HG03354 (cell line): ENCODE measurements around the gene DAG1.
"Not testable (repeated sequence)": the region's sequence is repeated elsewhere in the genome, so short reads cannot be mapped to it uniquely, and the experiment has no call there.

Source experiments
- ATAC-seq: cut with Tn5 transposase; IDR thresholded peaks from one replicate; pipeline ENCODE4 v1.9.1; 2021; ENCODE audit warnings: mild to moderate bottlenecking; ENCODE audit not compliant: unreplicated experiment, poor library complexity, severe bottlenecking

Gene DAG1

DNA sequence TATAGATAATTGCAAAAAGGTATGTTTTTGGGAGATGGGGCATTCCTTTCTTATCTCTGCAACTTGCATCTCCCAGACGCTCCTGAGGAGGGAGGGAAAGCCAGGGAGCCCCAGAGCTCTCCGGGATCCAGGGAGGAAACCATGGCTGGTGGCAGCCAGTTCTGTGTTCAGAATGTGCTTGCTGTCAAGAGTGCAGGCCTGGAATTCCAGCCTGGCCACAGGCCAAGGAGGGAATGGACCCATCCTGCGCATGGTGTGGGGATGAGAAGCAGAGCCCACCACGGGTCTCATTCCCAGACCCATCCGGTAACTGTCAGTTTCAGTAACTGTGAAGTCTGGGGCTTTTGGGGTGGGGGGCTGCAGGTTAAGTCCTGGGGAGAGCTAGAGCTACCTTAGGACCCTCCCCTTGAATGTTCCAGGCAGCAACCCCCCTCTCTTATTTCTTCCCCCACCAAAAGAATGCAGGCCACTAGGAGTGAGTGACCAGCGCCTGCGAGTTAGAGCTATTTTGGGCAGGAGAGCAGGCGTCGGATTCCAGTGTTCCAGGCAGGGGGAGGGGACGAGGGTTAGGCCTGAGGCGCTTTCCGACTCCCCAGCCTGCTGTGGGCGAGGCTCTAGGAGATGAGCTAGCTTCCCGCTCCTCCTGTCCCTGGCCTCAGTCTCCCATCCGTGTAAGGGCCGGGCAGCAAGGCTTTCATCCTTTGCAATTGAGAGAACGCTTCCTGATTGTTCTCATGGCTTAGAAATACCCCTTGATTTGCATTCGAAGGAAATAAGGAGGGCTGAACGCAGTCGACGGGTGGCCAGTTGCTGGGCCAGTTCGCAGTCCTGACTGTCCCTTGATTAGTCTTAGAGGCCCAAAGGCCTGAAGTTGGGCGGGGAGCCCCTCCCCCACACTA lies 781 bp upstream of the DAG1 start:
- no peak for ATAC-seq

- ATAC-seq: peak; percentile 35
These were observed 800 bp downstream of the DAG1 start for GRCh38 chr3:49470714-49471420.

GRCh38 chr3:49471856-49472495 lies 1.9 kb downstream of the DAG1 start:
- ATAC-seq: no peak

- no peak for ATAC-seq
These were observed 6.5 kb downstream of the DAG1 start for GRCh38 chr3:49476563-49476962.

DNA sequence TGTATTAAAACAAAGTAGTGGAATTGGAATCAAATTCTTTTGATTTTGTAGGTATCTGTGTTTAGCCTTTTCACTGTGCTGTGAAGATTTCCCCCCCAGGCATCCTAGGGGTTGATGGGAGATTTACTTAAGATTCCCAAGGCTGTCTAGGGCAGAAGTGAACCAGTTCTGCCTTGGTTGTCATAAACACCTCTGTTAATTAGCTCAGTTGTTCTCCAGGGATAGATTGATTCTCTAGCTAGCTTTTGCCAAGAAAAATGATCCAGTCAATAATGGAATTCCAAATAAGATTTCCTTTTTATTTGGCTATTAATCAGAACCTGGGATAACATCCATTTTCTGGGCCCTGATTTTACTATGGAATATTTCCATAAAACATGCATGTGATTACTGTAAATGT lies 12.7 kb downstream of the DAG1 start:
- ATAC-seq: no peak

GRCh38 chr3:49484471-49484870 lies 14.4 kb downstream of the DAG1 start:
- ATAC-seq: no peak

DNA sequence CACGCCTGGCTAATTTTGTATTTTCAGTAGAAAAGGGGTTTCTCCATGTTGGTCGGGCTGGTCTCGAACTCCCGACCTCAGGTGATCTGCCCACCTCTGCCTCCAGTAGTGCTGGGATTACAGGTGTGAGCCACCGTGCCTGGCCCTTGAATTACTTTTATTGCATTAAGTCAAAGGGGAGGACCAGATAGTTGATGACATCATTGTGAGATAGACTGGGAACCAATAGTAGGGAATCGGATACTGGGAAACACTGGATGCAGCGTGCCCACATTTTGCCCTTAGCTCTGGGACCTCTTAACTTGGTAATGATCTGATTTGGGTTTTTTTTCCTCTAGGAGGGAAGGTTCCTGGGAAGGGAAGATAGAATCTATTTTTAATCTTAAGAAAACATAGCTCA lies 19.2 kb downstream of the DAG1 start:
- ATAC-seq: no peak

DNA sequence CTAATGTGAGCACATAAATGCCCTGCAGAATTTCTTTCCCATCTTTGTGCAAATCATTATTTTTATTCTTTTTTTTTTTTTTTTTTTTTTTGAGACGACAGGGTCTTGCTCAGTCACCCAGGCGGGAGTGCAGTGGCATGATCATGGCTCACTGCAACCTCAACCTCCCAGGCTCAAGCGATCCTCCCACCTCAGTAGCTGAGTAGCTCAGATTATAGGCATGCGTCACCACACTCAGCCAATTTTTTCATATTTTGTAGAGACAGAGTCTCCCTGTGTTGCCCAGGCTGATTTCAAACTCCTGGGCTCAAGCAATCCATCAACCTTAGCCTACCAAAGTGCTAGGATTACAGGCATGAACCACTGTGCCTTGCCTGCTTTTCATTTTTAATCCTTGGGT lies 22.9 kb downstream of the DAG1 start:
- ATAC-seq: no peak

- no peak for ATAC-seq
These were observed 23.8 kb downstream of the DAG1 start for GRCh38 chr3:49493901-49494300.

GRCh38 chr3:49495023-49495422 lies 25.0 kb downstream of the DAG1 start:
- ATAC-seq: no peak

- not testable (repeated sequence) for ATAC-seq
These were observed 26.8 kb downstream of the DAG1 start for GRCh38 chr3:49496845-49497244.

- ATAC-seq: no peak
These were observed 27.5 kb downstream of the DAG1 start for GRCh38 chr3:49497606-49498005.

- no peak for ATAC-seq
These were observed 28.2 kb downstream of the DAG1 start for GRCh38 chr3:49498239-49498638.

- ATAC-seq: no peak
These were observed 28.6 kb downstream of the DAG1 start for GRCh38 chr3:49498648-49499047.

DNA sequence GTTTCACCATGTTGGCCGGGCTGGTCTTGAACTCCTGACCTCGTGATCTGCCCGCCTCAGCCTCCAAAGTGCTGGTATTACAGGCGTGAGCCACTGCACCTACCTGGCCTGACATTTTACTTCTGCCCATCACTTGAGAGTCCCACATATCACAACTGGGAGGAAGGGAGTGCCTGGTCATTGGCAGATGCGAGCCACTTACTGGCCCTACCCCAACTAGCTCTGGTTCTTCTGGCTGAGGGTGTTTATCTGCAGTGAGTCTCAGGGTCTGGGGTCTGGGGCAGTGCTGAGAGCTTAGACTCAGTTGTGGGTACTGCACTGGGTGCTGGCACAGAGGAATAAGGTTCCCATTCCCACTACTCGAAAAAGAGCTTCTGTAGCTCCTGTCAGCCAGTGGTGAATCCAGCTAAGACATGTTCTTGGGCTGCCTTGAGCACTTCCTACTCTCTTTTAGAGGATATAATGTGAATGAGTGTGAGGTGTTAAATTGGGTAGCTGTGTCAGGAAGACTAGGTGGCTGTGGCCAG lies 30.2 kb downstream of the DAG1 start:
- ATAC-seq: no peak

DNA sequence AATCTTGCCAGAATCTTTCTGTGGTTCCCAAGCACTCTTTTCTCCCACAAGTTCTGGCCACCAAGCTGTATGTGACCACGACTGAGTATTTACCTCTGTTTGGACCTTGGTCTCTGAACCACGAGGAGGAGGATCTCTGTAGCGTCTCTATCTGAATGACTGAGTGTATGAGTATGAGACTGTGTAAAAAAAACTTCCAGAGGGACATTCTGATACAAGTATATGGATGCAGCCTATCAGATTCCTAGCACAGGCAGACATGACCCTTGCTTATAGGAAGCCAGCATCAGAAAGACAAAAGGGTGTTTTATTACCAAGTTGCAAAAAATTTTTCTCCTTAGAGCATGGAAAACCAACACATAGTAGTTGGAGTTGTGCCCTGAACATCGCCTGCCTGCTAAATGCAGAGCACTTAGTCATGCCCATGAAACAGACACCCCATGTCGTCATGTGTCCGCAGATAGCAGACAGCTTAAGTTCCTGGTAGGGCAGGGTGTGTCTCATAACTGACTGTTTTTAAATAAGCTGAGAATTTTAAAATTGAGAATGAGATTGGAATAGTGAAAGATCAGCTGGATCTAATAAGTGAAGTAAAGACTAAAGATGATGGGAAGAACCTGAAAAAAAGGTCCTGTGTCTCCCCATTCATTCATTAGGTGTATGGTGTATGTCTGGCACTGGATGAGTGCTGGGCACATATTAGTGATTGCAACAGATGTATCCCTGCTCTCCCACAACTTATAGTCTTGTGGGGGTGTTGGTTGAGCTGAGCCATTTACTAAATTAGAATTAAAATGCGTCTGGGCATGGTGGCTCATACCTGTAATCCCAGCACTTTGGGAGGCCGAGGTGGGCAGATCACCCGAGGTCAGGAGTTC lies 30.9 kb downstream of the DAG1 start:
- no peak for ATAC-seq

DNA sequence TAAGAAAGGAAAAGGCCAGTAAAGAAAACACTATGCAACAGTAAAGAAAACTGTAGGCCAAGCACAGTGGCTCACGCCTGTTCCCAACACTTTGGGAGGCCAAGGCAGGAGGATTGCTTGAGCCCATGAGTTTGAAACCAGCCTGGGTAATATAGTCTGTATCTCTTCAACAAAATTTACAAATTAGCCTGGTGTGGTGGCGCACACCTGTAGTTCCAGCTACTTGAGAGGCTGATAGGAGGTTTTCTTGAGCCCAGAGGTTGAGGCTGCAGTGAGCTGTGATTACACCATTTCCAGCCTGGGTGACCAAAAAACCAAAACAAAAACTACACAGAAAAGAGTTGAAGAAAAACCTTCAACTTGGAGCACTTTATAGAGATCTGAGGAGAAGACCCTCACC lies 31.8 kb downstream of the DAG1 start:
- ATAC-seq: no peak

DNA sequence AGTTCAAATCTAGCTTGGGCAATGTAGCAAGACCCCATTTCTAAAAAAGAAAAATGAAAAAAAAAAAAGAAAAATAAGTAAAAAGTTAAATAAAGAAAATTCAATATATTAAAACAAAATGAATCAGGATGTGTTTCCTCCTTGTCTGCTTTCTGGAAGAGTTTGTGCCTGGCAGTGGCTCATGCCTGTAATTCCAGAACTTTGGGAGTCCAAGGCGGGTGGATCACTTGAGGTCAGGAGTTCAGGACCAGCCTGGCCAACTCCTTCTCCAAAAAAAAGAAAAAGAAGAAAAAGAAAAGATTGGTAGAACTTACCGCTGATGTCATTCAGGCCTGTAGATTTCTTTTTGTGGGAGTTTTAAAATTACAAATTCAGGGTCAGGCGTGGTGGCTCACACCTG lies 36.8 kb downstream of the DAG1 start:
- ATAC-seq: no peak

DNA sequence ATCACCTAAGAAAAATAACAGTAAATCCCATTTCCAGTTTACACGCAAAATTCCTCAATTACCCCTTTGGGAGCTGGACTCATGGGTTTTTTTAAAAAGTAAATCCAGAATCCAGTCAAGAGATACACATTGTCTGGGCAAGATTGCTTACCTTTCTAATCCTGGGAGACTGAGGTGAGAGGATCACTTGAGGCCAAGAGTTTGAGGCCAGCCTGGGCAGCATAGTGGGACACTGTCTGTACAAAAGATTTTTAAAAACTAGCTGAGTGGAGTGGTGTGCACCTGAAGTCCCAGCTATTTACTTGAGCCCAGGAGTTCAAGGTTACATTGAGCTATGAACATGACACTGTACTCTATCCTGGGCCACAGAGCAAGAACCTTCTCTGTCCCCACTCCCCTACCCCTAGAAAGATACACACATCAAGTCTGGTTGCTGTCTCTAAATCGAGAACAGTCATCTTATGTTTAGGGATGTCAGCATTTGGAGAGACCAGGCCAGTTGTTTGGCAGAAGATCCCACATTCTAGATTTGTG lies 39.0 kb downstream of the DAG1 start:
- ATAC-seq: no peak
